H1 (cell line): ENCODE measurements around the gene CTAGE1. TPM values are rescaled to one million over a fixed set of nuclear protein-coding genes. Genes with fewer than 3 reads are reported as not detected.

ENCODE experiments used
- CTCF ChIA-PET: fragments of 300-600 bp; sonication (Branson Sonifier 250); formaldehyde crosslinking; loops from one replicate; lab custom pipeline; 2021; ENCODE audit not compliant: partially characterized antibody; lab: Charles Lee
- POLR2A ChIA-PET: fragments of 300-600 bp; sonication (Branson Sonifier 250); formaldehyde crosslinking; loops from one replicate; lab custom pipeline; 2021; ENCODE audit warnings: inconsistent platforms; ENCODE audit not compliant: partially characterized antibody; lab: Charles Lee
- DNase-seq, 2 experiments: peaks; one replicate each; pipeline versions ENCODE4 v3.0.0 to v3.0.0-alpha.2; 2010 to 2022; ENCODE audit warnings: low spot score in 2 of 2, low read depth in 1 of 2, mixed read lengths in 1 of 2
- FAIRE-seq: peaks from 2 replicates; lab custom pipeline; 2011; peaks lifted over from hg19 to GRCh38; lab: Jason Lieb, UNC
- H2AFZ ChIP-seq: 2 replicates; pipeline ENCODE4 v1.8.1; 2012; ENCODE audit warnings: low read length, inconsistent platforms
- H2AK5ac ChIP-seq: 2 replicates; pipeline ENCODE4 v1.6.1; 2013; ENCODE audit warnings: low read depth, low read length
- H2BK120ac ChIP-seq: replicated peaks from 2 replicates; pipeline ENCODE3; 2013; ENCODE audit warnings: low read depth, low read length, inconsistent platforms
- H2BK12ac ChIP-seq: 2 replicates; pipeline ENCODE4 v1.6.1; 2013; ENCODE audit warnings: low read depth, low read length
- H2BK15ac ChIP-seq: 2 replicates; pipeline ENCODE4 v1.6.1; 2013; ENCODE audit warnings: low read length
- H2BK20ac ChIP-seq: 2 replicates; pipeline ENCODE4 v1.6.1; 2013; ENCODE audit warnings: low read length
- H2BK5ac ChIP-seq: 2 replicates; pipeline ENCODE4 v1.6.1; 2013; ENCODE audit warnings: low read depth, low read length
- H3K14ac ChIP-seq: 2 replicates; pipeline ENCODE4 v1.6.1; 2013; ENCODE audit warnings: inconsistent platforms; ENCODE audit not compliant: insufficient read length
- H3K18ac ChIP-seq: 2 replicates; pipeline ENCODE4 v1.6.1; 2013; ENCODE audit warnings: low read length; ENCODE audit errors: extremely low read depth
- H3K23ac ChIP-seq: 2 replicates; pipeline ENCODE4 v1.6.1; 2013; ENCODE audit warnings: inconsistent platforms; ENCODE audit not compliant: insufficient read length
- H3K23me2 ChIP-seq: 2 replicates; pipeline ENCODE4 v1.6.1; 2013; ENCODE audit warnings: low read depth, low read length
- H3K27ac ChIP-seq: 2 replicates; pipeline ENCODE4 v1.6.1; 2011; ENCODE audit warnings: low read depth, low read length, inconsistent platforms
- H3K27me3 ChIP-seq, 4 experiments: replicated peaks in 1 of 4; 1 replicate in 1 of 4; 2 replicates in 3 of 4; pipeline versions ENCODE4 v1.6.1 to v1.8.1; 2011 to 2013; ENCODE audit warnings: low read length in 3 of 4, mild to moderate bottlenecking in 3 of 4, inconsistent platforms in 2 of 4, mixed read lengths in 2 of 4, moderate library complexity in 1 of 4; ENCODE audit not compliant: control insufficient read depth in 3 of 4, insufficient read depth in 3 of 4; ENCODE audit errors: extremely low read depth in 1 of 4
- H3K36me3 ChIP-seq, 4 experiments: 2 replicates each; pipeline versions ENCODE4 v1.6.1 to v1.8.1; 2011 to 2013; ENCODE audit warnings: mild to moderate bottlenecking in 4 of 4, low read length in 3 of 4, moderate library complexity in 2 of 4, control low read depth in 1 of 4, inconsistent platforms in 1 of 4; ENCODE audit not compliant: insufficient read depth in 4 of 4, control insufficient read depth in 2 of 4
- H3K4ac ChIP-seq: replicated peaks from 2 replicates; pipeline ENCODE3; 2013; ENCODE audit warnings: low read length, low read depth, mixed read lengths, inconsistent platforms; ENCODE audit not compliant: insufficient read length
- H3K4me1 ChIP-seq, 4 experiments: replicated peaks in 1 of 4; 1 replicate in 1 of 4; 2 replicates in 3 of 4; pipeline versions ENCODE4 v1.6.1 to v1.8.1; 2011 to 2013; ENCODE audit warnings: low read length in 3 of 4, inconsistent platforms in 2 of 4, mixed read lengths in 1 of 4; ENCODE audit not compliant: insufficient read depth in 4 of 4, control insufficient read depth in 3 of 4
- H3K4me2 ChIP-seq, 2 experiments: 2 replicates each; pipeline versions ENCODE4 v1.6.1 to v1.8.1; 2011 to 2013; ENCODE audit warnings: low read depth in 2 of 2, low read length in 2 of 2, control low read depth in 1 of 2, inconsistent platforms in 1 of 2, mild to moderate bottlenecking in 1 of 2; ENCODE audit not compliant: insufficient read depth in 1 of 2
- H3K4me3 ChIP-seq, 4 experiments: fragments of 200-600, 300-600 bp in 1 of 4; sonication (generic), shearing (Covaris generic), sonication (Bioruptor Twin) in 1 of 4; 2 replicates each; pipeline versions ENCODE4 v1.5.1 to v1.8.1; 2011 to 2016; ENCODE audit warnings: low read length in 4 of 4, low read depth in 3 of 4, control low read depth in 2 of 4, inconsistent platforms in 2 of 4, mild to moderate bottlenecking in 2 of 4, mixed read lengths in 1 of 4, moderate library complexity in 1 of 4; ENCODE audit not compliant: insufficient read depth in 2 of 4; ENCODE audit errors: extremely low read depth in 1 of 4
- H3K56ac ChIP-seq: replicated peaks from 2 replicates; pipeline ENCODE3; 2013; ENCODE audit warnings: low read depth, mild to moderate bottlenecking, mixed read lengths, low read length, inconsistent platforms; ENCODE audit not compliant: insufficient read length
- H3K79me1 ChIP-seq: 2 replicates; pipeline ENCODE4 v1.6.1; 2013; ENCODE audit warnings: low read depth, low read length, control low read depth
- H3K79me2 ChIP-seq, 2 experiments: 2 replicates each; pipeline versions ENCODE4 v1.6.1 to v1.8.1; 2012 to 2013; ENCODE audit warnings: low read length in 2 of 2, mild to moderate bottlenecking in 2 of 2, inconsistent platforms in 1 of 2; ENCODE audit not compliant: insufficient read depth in 2 of 2, control insufficient read depth in 1 of 2
- H3K9ac ChIP-seq, 4 experiments: replicated peaks in 1 of 4; 1 replicate in 1 of 4; 2 replicates in 3 of 4; pipeline versions ENCODE4 v1.6.1 to v1.8.1; 2011 to 2013; ENCODE audit warnings: low read depth in 3 of 4, low read length in 3 of 4, control low read depth in 2 of 4, mild to moderate bottlenecking in 2 of 4, moderate library complexity in 2 of 4, inconsistent platforms in 1 of 4; ENCODE audit errors: extremely low read depth in 1 of 4
- H3K9me3 ChIP-seq, 2 experiments: 2 replicates each; pipeline versions ENCODE4 v1.6.1 to v1.8.1; 2012 to 2013; ENCODE audit warnings: mild to moderate bottlenecking in 2 of 2, moderate library complexity in 2 of 2, control low read depth in 1 of 2, inconsistent platforms in 1 of 2, low read depth in 1 of 2, low read length in 1 of 2, mixed read lengths in 1 of 2; ENCODE audit not compliant: insufficient read depth in 2 of 2
- H4K20me1 ChIP-seq, 2 experiments: replicated peaks in 1 of 2; 2 replicates each; pipeline versions ENCODE3 to v1.8.1; 2011 to 2013; ENCODE audit warnings: inconsistent platforms in 2 of 2, low read length in 2 of 2, mild to moderate bottlenecking in 1 of 2; ENCODE audit not compliant: insufficient read depth in 2 of 2, control insufficient read depth in 1 of 2
- H4K5ac ChIP-seq: 2 replicates; pipeline ENCODE4 v1.6.1; 2013; ENCODE audit warnings: low read length, low read depth, mixed read lengths, inconsistent platforms; ENCODE audit not compliant: insufficient read length
- H4K8ac ChIP-seq: 2 replicates; pipeline ENCODE4 v1.8.0; 2013; ENCODE audit warnings: mild to moderate bottlenecking, moderate library complexity, low read length, inconsistent platforms; ENCODE audit not compliant: insufficient read depth; ENCODE audit errors: extremely low read depth
- H4K91ac ChIP-seq: replicated peaks from 2 replicates; pipeline ENCODE3; 2013; ENCODE audit warnings: low read length, mixed read lengths, inconsistent platforms; ENCODE audit not compliant: insufficient read length
- CHD1 ChIP-seq: IDR thresholded peaks from 2 replicates; pipeline ENCODE4 v1.6.1; 2012; ENCODE audit warnings: low read depth, low read length, improper control_type of control experiment
- GABPA ChIP-seq: IDR thresholded peaks from 2 replicates; pipeline ENCODE4 v1.6.1; 2011; ENCODE audit warnings: mild to moderate bottlenecking, low read length, moderate library complexity, borderline replicate concordance; ENCODE audit not compliant: insufficient read depth
- KDM5A ChIP-seq: fragments of 200-600 bp; IDR thresholded peaks from 2 replicates; pipeline ENCODE4 v1.7.1; 2012; ENCODE audit warnings: mild to moderate bottlenecking, low read length, inconsistent platforms, mixed read lengths
- MAFK ChIP-seq: IDR thresholded peaks from 2 replicates; pipeline ENCODE4 v1.6.1; 2012; ENCODE audit warnings: low read depth, mild to moderate bottlenecking, improper control_type of control experiment, low read length
- SUZ12 ChIP-seq: fragments of 200-600 bp; sonication (generic); IDR thresholded peaks from 2 replicates; pipeline ENCODE4 v1.6.1; 2012; ENCODE audit warnings: mild to moderate bottlenecking, inconsistent platforms, low read length, moderate library complexity, mixed read lengths
- WGBS, 2 experiments: shearing (Covaris generic) in 1 of 2; methylation state at CpG; one replicate each; pipeline versions ENCODE4 v1.1.6 to v1.1.7; 2013 to 2015; ENCODE audit warnings: low lambda C conversion rate in 2 of 2, mixed read lengths in 2 of 2, inconsistent platforms in 1 of 2, low coverage in 1 of 2, missing lambda C conversion rate in 1 of 2; ENCODE audit not compliant: insufficient replicate concordance in 2 of 2, insufficient coverage in 1 of 2, insufficient read length in 1 of 2; ENCODE audit errors: extremely low coverage in 1 of 2, missing lambda C conversion rate in 1 of 2; 5-methylcytosine and 5-hydroxymethylcytosine counted together
- polyA plus RNA-seq, 7 experiments: library from polyadenylated mRNA; depleted of rRNA in 3 of 7; stranded (reverse) in 5 of 7; unstranded in 2 of 7; fragments of >200 nt in 5 of 7; fragments of 200-250 nt in 2 of 7; gene quantifications; 1 replicate in 5 of 7; 2 replicates in 1 of 7; 4 replicates in 1 of 7; pipeline versions ENCODE4 v1.2.1 to v1.2.3, GENCODE V29; 2011 to 2013; ENCODE audit warnings: missing spikeins in 2 of 7, mixed read lengths in 2 of 7
- total RNA-seq: library from RNA; stranded (reverse); fragmentation: NEBNext Ultra II Directional; extraction: Animal tissue kit (Norgen Biotek cat#: 25700); gene quantifications from 2 replicates; pipeline ENCODE4 v1.2.1, GENCODE V29; 2021

CTAGE1 gene
- total and polyA plus RNA-seq, 2 of the 8 experiments (the other 6 are each of a cell fraction or from before 2014, with no cell fraction given) = not detected

DNA sequence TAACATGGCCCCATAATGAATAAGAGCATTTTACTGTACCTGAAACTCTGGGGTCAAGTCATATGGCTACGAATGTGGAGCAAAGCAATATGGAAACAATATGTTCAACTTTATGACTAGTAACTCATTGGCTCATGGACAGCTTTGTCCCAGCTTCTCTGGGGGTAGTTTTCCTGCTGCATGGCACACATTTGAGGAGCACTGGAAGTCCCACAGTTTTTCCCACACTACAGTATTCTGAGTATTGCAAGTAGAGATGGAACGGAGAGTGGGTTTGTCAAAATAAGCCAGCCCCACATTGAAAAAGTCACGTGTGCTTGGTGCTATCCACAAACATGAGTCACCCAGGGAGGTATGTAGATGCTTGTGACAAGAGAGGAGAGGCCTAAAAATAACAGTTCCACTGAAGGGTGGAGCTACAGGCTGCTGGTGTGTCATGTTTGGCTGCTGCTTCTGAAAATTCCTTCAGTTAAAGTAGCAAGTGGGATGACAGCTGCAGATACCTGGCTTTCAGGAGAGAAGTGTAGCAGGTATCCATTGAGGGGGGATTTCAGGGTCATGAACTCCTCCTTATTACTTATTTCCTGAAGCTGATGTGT is 48.2 kb upstream of the CTAGE1 start:
- H3K36me3 ChIP-seq = no peaks in the 10 kb centered on the region
- no peak overlapping the region for H3K14ac ChIP-seq
- no peak for TF ChIP-seq GABPA
- TF ChIP-seq SUZ12 = no peak
- no peak for TF ChIP-seq MAFK
- TF ChIP-seq KDM5A = no peak
- no peak for TF ChIP-seq CHD1
- H2BK12ac ChIP-seq = no peak overlapping the region
- no peak for DNase-seq
- ChIA-PET CTCF (interaction anchor here (0.7 to 1.2 kb wide), 4 partner anchors 14 to 97 kb away, joined by 3 to 4 read pairs (median 3); no protein-coding TSS in a partner anchor), POLR2A (no interaction called here)
- no peak overlapping the region for H2AFZ ChIP-seq
- H3K79me2 ChIP-seq = no peaks in the 10 kb centered on the region
- H3K4me2 ChIP-seq = no peak overlapping the region
- no peak overlapping the region for H3K4me3 ChIP-seq
- H3K27ac ChIP-seq = no peak overlapping the region
- H3K56ac ChIP-seq = no peak overlapping the region
- no peak overlapping the region for H2BK20ac ChIP-seq
- no peak overlapping the region for H4K5ac ChIP-seq
- no peak for FAIRE-seq
- H3K9me3 ChIP-seq = no peaks in the 10 kb centered on the region
- no peak overlapping the region for H3K9ac ChIP-seq
- H3K18ac ChIP-seq = no peak overlapping the region
- no peaks in the 10 kb centered on the region for H3K79me1 ChIP-seq
- H4K20me1 ChIP-seq = no peaks in the 10 kb centered on the region
- H4K8ac ChIP-seq = no peak overlapping the region
- H2BK5ac ChIP-seq = no peak overlapping the region
- H3K4ac ChIP-seq = no peak overlapping the region
- H2BK120ac ChIP-seq = no peak overlapping the region
- H2BK15ac ChIP-seq = no peak overlapping the region
- H3K23me2 ChIP-seq = no peaks in the 10 kb centered on the region
- no peak overlapping the region for H4K91ac ChIP-seq
- H3K23ac ChIP-seq = no peak overlapping the region
- no peak overlapping the region for H2AK5ac ChIP-seq
- no peaks in the 10 kb centered on the region for H3K27me3 ChIP-seq
- peaks cover 0 to 8% (median 3%) of the 10 kb centered on the region in 4 experiments; a peak in 2 of 7 replicates for H3K4me1 ChIP-seq
- WGBS, 2 experiments = 80% methylated on average over 3 of the region's 3 CpGs; no CpG with 5 or more reads in 1 of the 2 experiments
